SIG-M5 treated with dmso at 0.1 percent for 504 hours (cell line): ENCODE measurements around the gene HOXC12.

ENCODE experiments used
- DNase-seq: peaks from one replicate; lab custom pipeline; 2025; ENCODE audit not compliant: unreplicated experiment; lab: John Stamatoyannopoulos, UW

HOXC12 gene

DNA sequence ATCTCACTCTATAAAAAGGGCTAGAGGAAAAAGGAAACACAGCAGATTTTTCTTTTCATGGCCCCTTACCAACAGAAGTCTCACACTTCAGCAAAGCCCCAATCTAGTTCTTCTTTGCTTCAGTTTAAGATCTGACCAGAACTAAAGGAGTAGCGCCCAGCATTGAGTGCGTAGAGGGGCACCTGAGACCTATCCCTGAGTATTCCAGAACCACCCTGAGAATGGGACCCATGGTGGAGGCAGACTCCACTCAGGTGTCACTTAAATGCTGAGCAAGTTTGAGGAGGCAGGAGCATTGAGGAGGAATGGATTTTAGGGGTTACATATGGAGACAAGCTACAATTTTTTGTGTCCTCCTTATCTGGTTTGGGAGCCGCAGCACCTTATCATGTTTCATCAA lies 16.4 kb downstream of the HOXC12 start:
- no peak for DNase-seq

DNA sequence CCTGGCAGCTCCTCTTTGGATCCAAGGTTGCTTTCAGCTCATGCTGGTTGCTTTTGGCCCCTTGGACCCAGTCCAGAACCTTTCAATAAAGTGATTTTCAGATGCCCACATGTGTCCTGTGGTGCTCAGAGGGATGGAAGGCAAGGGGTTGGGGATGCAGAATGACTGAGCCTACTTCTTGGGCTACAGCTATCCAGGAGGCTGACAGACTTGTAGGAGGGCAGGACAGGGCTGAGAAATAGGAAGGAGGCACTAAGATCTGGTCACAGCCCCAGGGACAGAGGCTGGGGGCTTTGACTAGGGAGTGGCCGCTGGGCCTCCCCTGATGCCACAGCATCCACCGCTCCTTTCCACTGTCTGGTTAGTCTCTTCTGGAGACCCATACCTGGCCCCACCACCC lies 17.0 kb downstream of the HOXC12 start:
- no peak for DNase-seq

DNA sequence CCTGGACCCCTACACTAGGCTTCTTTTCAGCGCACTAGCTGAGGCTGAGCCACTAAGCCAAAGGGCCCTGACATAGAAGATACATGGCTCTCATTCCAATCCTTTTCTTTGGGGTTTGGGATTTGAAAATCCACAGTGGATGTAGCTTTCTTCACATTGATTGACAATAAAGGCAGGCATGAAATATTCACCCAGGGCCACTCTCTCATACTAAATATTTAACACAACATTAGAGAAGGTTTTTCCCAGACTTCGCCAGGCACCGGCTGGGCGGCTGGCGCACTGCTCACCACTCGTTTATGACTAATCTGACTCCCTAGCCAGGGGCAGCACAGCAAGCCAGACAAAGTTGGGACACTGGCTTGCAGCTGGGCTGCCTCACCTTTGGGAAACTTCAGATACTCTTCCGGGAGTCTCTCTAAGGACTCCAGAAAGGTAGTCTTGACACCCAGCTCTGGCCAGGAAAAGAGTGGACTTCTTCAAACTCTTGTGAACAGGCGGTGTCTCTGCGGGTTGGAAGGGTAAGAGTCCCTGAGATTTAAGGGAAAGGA lies 17.5 kb downstream of the HOXC12 start:
- no peak for DNase-seq

DNA sequence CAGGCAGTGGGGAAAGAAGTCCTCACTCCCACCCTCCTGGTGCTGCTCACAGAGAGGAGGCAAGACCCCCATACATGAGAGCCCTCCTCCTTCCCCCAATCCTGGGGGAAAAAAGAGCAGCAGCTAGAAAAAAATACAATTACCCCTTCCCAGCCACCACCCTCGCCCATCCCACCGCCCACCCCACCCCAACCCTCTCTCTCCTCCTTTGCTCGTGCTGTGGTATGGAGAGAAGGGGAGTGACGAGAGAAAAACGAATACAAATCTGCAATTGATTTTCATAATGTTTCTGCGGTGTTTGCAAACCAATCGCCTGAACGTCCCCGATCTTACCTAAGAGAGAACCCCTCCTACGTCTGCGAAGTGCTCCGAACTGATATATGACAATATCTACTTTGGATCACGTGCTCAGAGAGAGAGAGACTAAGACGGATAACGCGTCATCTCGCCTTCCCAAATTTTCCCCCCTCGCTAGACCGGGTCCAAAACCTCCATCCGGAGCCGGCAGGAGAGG lies 18.1 kb downstream of the HOXC12 start, which contains the start of gene HOXC11:
HOXC11 (plus strand) TSS at position 405 of the 514 bp plus-strand sequence. CDS start 116 bp downstream, outside the sequence.
- DNase-seq = no peak

DNA sequence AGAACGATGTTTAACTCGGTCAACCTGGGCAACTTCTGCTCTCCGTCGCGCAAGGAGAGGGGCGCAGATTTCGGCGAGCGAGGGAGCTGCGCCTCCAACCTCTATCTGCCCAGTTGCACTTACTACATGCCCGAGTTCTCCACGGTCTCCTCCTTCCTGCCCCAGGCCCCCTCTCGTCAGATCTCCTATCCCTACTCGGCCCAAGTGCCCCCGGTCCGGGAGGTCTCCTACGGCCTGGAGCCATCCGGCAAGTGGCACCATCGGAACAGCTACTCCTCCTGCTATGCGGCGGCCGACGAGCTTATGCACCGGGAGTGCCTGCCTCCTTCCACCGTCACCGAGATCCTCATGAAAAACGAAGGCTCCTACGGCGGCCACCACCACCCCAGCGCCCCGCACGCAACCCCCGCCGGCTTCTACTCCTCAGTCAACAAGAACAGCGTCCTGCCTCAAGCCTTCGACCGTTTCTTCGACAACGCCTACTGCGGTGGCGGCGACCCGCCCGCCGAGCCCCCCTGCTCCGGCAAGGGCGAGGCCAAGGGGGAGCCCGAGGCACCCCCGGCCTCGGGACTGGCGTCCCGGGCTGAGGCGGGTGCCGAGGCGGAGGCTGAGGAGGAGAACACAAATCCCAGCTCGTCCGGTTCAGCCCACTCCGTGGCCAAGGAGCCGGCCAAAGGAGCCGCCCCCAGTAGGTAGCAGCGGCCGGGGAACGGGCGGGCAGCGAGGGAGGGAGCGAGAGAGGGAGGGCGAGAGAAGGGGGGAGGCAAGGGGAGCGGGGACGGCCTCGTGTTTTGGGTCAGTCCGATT lies 18.7 kb downstream of the HOXC12 start:
- no peak for DNase-seq

DNA sequence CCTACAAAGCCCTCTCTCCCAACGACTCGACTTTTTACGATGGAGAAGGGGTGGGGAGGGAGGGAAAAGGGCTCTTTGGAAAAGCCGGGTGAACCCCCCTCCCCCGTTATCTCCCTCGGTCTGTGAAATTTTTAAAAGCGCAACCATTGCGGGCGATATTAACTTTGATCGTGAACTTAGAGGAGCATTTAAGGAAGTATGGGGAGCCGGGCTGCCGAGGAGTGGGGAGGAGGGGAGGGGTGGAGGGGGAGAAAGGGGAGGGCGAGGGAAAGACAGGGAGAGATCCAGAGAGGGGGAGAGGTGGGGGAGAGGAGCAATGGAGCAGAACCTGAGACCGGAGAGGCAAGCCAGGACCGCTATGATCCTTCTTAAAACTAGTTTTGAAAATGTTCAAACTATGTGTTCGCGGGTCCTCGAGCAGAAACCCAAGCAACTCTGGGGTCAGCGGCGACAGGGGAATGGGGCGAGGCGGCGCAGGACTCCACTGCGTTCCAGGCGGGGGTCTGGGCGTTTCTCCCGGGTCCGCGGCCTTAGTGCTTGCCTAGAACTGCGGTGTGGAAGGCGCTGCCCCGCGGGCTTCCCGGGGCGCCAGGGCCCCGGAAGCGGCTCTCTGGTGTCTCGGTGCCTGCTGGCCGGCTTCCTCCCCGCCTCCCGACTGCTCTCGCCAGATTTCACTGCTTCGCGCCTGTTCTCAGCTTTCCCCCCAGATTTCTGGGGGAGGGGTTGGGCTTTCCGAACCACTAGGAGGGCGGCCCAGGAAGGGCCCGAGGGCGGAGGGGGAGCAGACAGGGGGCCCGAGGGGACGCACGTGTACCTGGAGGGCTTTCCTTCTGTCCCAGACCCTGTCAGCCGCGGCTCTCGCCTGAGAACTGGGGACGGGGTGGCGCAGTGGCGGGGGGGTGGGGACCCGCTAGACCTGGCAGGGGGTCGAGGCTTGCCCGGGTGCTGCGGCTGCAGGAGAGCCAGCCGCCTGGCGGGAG lies 19.7 kb downstream of the HOXC12 start, which contains the start of gene HOTAIR:
HOTAIR (minus strand) TSS at position 871 of the 980 bp plus-strand sequence.
- DNase-seq = peak; percentile 50

DNA sequence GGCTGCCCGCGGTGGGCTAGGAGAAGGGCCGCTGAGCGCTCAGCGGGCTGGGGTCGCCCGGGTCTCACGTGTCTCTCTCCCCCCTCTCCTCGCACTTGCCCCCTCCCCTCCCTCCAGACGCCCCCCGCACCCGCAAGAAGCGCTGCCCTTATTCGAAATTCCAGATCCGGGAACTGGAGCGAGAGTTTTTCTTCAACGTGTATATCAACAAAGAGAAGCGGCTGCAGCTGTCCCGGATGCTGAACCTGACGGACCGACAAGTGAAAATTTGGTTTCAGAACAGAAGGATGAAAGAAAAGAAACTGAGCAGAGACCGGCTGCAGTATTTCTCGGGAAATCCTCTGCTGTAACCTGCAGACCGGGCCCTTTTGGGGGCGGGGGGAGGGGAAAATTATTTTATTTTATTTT lies 20.4 kb downstream of the HOXC12 start:
- DNase-seq = no peak

DNA sequence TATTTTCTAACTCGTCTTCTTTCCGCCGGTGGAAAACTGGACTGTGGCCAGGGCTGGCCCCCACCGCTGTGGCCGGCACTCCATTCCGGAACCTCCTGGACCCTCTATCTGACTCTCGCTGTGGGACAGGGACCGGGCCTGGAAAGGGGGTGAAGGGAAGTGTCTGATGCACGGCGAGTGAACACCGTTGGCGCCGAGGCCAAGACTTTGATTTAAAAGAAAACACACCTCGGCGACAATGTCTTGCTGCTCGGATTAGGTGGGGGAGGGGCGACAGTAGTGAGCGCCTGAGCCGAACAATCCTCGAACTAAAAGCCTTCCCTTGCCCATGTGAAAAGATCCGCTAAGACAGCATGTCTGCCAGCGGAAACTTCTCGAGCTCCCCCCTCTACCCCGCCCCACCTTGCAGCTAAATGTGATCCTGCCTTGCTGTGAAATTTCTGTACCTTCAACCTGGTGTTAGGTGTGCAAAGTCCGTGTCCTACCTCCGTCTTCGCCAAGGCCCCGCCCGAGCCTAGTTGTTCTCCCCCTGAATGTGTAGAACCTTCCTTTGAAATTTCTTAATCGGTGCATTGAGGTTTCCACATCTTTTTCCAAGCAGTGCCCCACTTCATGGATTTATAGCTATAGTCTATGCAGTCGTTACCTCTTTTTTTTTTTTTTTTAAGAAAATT lies 20.9 kb downstream of the HOXC12 start:
- DNase-seq = no peak

DNA sequence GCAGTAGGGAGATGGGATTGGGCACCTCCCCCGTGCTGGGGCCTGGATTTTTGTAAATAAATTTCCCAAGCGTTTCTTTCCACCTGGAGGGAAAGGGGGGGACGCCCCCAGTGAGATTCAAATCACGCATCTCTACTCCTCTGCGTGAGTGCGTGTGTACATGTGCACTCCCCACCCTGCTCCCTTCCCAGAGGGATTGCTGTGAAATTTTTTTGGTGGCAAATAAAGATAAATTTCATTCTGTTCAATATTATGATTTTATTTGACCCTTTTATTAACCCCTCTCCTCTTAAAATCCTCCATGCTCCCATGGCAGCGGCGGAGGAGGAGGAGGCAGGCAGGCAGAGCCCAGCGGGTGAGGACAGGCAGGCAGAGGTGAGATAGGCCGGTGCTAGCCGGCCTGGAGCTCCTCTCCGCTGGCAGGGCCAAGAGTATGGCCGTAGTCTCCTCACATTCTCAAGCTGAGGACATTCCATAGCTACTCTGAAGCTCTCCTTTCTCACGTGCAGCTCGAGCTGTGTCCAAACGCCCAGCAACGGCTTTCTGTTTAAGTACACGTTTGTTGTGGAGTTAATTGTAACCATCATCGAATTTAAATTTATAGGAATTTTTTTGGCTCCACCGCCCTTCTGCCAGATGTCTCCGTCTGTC lies 21.6 kb downstream of the HOXC12 start:
- no peak for DNase-seq

DNA sequence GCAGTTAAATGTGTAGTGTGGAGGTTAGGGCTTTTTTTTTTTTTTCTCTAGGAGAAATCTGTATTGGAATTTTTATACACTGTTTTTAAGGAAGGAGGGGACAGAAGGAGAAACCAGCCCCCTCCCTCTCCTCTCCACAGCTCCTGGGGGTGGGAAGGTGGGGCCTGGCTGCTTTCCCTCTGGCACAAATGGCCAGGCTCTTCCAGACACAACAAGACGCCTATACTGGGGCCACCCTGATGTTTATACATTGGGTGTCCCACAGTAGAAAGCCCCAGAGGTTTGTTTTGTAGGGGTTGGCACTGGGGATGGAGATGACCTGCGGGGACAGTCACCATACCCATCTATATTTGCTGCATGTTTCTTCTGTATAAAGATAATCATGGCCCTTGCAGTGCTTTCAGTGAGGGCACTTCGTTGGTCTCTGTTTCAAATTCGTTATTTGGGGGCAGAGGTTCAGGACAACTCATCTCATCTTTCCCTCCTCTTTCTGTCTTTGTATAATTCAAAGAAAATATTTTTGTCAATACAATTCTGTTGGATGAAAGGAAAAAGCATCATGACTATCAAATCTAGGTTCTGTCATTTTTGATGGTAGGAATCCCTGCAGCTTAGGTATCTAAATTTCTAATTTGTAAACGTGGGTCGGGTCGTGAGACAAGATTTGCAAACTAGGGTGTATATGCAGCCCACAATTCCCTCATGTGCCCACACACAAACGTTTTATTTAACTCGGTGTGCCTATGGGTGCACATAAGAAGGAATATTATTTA lies 22.3 kb downstream of the HOXC12 start:
- DNase-seq = no peak

DNA sequence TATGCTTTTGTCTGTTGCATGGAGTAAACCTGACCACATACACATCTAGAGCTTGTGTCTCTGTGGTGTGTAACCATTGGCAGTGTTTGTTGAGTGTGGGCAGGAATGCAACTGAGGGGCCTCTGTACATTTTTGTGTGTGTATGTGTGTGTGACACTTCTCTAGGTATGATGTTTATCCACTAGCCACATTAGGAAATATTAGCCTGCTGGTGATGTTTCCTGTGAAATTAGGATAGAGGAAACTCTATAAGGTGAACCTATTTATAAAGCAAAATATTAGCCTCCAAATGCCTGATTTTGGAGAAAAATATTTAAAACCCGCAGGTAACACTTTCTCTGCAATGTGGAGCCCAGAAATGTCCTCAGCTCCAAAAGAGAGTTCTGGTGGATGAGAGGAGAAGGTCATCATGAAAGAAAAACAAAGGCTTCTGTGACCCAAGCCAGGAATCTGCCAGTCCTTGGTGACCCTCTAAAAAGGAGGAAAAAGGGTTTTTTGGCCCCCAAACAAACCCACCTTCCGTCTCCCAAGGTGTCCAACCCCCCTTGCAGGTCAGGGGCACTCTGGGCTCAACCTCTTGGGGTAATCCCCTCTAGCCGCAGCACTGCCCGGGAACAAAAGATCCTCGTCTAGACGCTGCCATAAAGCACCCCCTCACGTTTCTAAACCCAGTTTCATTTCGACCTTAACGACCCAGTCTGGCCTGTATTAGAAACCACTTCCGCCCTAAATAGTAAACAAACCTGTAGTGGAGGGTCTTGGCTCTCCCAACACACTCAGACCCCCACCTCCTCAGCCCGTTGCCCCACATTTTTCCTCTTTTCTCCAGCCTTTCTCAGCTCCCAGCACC lies 23.1 kb downstream of the HOXC12 start:
- DNase-seq = no peak

DNA sequence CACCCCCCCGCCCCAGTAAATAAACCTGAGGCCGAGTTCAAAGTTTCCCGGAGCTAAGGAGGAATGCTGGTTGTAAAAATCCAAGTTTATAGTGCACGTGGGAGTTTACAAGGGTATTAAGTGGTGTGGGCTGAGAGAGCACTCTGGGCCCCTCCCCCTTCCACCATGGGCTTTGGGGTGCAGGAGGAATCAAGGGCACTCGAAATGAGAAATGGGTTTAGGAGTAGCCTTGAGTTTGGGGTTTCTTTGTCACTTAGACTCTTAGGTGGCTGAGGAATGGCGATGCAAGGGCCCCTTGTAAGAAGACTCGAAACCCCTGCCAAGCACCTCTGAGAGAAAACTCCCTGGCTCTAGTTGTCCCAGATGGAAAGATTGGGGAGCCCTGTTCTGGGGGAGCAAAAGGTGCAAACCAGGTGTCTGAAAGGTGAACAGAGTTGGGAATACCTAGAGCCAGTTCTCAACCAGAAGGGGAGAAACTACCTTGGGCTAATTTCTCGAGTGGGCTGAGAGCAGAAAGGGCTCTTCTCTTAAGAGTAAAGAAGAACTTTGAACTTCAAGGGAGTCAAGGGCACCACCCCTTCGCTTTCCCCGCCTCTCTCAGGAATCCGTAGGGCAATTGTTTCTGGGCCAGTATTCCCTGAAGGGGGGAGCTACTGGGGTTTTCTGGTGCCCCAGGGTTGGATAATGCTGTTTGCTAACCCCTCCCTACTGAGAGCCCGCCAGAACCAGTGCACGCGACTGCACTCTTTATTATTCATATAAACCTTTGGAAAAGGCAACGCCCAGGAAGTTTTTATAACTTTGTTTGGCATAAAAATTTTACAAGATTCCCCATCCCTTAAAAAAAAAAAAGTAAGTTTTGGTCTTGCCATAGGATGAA lies 24.0 kb downstream of the HOXC12 start:
- peak; percentile 33 for DNase-seq

DNA sequence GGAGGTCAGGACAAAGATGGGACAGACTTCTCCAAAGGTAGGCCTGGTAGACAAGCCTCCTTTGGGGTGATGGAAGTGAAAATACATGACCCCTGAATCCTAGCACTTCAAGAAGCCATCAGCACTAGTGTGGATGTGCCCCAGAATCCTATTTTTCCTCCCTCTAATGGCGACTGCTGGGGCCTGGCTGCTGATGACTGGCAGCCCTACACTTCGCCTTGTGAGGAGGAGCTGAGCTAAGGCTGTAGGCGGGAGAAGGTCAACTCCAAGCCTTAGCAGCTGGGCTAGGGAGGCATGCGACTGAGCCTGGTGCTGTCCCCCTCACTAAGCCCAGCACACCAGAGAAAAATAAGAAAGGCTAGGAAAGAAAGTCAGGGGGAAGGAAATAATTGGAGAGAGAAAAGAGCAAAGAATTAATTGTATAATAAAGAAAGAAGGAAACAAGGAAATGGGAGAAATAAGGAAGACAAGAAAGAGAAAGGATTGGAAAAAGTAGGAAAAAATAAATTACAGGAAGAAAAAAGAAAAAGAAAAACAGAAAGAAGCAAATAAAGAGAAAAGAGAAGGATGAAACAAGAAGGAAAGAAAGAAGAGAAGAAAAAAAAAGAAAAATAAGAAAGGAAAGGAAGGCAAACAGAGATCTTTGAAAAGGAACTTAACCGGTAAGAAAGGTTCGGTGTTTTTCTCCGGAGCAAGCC lies 25.6 kb downstream of the HOXC12 start:
- DNase-seq = no peak

DNA sequence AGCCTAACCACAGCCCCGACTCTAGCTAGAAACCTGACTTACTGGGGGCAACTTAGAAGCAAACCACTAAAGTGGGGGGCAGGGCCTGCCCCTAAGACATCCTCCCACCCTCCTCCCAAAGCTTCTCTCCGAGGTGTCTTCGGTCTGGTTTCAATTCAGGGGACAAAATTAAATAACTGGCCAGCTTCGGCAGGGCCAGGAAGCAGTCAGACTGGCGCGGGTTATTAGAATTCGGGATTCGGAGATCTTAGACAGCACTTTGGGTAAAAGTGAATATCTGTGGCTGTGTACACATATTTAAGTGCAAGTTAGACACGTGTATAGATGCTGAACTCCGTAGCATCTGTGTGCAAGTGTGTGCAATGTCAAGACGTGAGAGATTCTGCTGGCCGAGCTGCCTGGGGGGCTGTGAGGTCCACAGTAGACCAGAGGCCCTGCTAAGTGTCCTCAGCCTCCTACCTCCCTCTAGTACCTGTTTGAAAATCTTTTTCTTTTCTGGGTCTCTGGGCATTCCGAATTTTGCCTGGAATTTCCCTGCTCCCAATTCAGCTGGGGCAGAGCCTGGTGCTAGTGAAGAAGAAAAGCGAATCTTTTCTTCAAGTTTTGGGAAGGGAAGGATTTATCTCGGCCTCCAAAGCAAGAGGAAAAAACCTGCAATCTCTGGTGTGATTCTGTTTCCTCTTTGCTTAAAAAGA lies 26.2 kb downstream of the HOXC12 start:
- no peak for DNase-seq

DNA sequence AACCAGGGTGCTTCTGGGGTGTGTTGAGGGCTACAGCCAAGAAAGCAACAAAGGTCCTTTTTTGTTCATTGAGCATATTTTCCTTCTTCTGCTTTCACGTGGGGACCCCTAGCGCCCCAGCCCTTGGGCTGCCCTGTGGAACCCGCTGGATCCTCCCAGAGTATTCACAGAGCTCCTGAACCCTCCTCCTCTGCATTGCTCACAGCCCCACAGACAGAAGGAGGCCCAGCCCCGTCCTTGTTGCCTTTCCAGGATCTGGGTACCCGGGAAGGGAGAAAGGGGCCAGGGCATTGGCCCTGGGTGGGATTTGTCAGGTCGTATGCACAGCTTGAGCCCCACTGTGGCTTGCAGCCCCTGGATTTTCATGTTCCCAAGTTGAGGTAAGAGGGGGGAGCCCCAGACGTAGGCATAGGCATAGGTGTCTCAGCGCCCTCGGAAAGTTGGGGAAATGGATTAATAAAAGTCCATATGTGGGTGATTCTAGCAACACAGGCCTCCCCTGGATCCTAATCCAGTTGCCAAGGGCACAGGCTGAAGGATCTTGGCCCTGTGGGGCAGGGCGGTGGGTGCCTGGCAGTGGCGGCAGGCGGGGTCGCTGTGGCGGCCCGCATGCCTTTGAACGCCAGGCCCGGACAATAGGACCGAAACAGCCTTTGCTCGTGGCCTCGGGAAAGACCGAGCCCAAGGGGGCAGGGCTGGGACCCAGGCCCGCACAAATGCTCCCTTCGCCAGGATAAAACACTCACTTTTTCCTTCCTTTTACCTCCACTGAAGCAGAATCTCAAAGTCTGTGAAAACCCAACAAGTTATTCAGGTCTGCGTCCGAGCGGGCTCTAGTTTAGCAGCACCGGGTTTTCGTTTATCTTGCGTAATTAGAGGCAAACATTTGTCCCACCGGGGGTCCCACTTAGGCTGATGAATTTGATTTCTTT lies 27.2 kb downstream of the HOXC12 start:
- no peak for DNase-seq
